Choroid plexus epithelial cell (primary cell): Measurements from ENCODE around the gene POC1A.
A peak's percentile ranks its signal among the peaks of the same experiment; 100 is the strongest.

Experiments used
- DNase-seq: peaks from one replicate; pipeline ENCODE4 v3.0.0-alpha.2; 2010; ENCODE audit warnings: low read depth
- H3K4me3 ChIP-seq: 2 replicates; pipeline ENCODE4 v1.5.1; 2011; ENCODE audit warnings: low read depth, mild to moderate bottlenecking, control low read depth, low read length, moderate library complexity
- TF ChIP-seq, protein P1 (sequence below): conservative IDR thresholded peaks from 2 replicates; pipeline ENCODE4 v1.5.1; 2011; ENCODE audit warnings: low read depth, mild to moderate bottlenecking, control low read depth, inconsistent platforms, low read length, moderate library complexity

POC1A gene

GRCh38 chr3:52108302-52109232, 45.7 kb downstream of the POC1A start:
- no peak overlapping the region for H3K4me3 ChIP-seq
- TF ChIP-seq, protein P1, sequence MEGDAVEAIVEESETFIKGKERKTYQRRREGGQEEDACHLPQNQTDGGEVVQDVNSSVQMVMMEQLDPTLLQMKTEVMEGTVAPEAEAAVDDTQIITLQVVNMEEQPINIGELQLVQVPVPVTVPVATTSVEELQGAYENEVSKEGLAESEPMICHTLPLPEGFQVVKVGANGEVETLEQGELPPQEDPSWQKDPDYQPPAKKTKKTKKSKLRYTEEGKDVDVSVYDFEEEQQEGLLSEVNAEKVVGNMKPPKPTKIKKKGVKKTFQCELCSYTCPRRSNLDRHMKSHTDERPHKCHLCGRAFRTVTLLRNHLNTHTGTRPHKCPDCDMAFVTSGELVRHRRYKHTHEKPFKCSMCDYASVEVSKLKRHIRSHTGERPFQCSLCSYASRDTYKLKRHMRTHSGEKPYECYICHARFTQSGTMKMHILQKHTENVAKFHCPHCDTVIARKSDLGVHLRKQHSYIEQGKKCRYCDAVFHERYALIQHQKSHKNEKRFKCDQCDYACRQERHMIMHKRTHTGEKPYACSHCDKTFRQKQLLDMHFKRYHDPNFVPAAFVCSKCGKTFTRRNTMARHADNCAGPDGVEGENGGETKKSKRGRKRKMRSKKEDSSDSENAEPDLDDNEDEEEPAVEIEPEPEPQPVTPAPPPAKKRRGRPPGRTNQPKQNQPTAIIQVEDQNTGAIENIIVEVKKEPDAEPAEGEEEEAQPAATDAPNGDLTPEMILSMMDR, result peak; percentile 41
- DNase-seq, result peak; percentile 34

GRCh38 chr3:52106951-52107611, 47.1 kb downstream of the POC1A start:
- H3K4me3 ChIP-seq, result no peak overlapping the region
- no peak for DNase-seq
- TF ChIP-seq, protein P1, result no peak

DNA sequence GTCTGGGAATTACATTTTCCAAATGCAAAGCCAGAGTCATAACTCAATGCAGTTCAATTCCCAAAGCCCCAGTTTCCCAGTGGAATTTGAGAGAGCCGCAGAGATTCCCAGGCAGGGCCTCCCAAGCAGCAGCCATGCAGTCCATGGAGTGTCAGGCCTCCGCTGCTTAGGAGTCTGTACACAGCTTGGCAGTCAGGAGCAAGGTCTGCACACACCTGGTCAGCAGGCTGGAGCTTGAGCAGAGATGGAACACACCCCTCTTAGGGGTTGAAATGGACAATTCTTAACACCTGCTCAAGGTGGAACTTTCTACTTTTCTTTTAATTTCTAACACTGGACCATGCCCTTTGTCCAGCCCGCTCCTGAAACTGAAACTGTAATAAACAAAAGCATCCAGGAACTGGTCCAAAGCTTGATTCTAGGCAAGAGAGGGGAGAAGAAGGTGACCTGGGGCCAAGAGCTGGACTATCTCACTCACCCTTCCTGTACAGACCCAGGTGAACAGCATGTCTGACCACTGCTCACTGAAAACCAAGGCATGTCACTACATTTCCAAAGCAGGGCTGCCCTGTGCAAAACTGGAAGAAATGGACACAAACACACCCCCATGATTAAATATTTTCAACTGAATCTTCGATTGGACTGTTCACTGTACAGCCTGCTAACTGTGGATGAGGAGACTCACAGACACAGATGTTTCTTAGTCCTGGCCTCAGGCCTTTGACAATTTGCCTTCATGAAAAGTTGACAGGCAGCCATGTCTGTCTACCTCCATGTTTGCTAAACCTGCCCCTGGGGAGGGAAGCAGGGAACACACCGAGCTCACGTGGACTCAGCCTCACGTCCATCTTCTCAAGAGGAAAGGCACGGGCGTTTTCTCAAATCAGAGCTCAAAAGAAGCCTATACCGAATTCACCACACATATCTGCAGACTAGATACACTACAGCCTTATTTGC, 49.3 kb downstream of the POC1A start:
- DNase-seq, result no peak
- TF ChIP-seq, protein P1, result no peak
- H3K4me3 ChIP-seq, result no peak overlapping the region

GRCh38 chr3:52102934-52103333, 51.3 kb downstream of the POC1A start:
- no peak for DNase-seq
- TF ChIP-seq, protein P1, result no peak
- H3K4me3 ChIP-seq, result no peak overlapping the region

DNA sequence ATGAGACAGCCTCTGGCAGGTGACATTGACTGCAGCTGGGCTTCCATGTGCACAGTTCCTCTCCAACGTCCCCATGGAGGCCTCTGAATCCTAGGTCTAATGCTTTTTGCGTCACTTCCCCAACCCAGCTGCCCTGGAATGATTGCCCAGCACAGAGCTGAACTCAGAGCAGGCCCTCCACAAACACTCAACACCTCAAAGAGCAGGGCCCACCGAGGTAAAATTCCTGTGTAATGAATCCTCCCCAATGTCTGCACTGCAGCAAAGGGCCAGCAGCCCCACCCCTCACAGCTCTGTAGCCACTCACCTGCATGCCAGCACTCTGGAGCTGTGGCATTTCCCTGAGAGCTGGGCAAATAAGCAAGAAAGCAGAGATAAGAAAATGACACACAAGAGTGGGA, 55.2 kb downstream of the POC1A start:
- DNase-seq, result no peak
- no peak overlapping the region for H3K4me3 ChIP-seq
- TF ChIP-seq, protein P1, result no peak

DNA sequence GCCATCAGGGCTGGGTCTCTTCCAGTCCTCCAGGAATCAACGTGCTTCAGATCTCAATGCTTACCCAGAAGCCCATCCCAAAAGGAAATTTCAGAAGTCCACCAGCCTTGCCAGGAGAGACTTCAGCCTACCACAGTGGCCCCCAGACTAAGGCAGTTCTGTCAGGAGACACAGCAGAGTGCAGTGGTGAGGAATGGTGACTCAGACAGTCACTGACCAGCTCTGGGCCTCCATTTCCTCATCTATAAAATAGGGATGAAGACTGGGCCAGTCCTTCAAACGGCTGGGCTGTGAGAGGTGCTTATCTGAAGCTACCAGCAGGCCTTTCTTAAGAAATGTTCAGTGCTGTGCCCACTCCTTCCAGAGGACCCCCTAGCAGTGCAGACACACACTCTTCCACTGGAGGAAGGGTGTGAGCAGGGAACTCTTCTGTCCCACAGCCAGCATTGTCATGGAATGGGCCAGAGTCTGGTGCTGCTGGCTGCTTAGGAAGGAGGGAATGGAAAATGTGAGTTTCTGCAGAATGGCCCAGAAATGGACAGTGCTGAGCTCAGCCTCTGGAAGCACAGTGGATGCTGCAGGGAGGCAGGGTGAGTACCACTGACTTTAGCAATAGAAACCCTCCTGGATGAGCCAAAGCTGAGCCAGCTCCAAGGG, 56.2 kb downstream of the POC1A start:
- TF ChIP-seq, protein P1, result no peak
- no peak for DNase-seq
- no peak overlapping the region for H3K4me3 ChIP-seq
